ENCODE results near the gene CDC14A. TPM values are rescaled to one million over a fixed set of nuclear protein-coding genes. Genes with fewer than 3 reads are reported as not detected.

Gene CDC14A
- total and polyA plus RNA-seq, 2 of the 8 experiments (the other 6 are each of a cell fraction or from before 2014, with no cell fraction given) = 3.2 to 8.9 TPM

GRCh38 chr1:100479620-100480338, 127.5 kb downstream of the CDC14A start (continued):
- no peak for TF ChIP-seq CBX8 (IDR thresholded peaks at IDR 0.05; ENCODE audit: borderline replicate concordance, low read depth, low read length)
- TF ChIP-seq, protein P1, sequence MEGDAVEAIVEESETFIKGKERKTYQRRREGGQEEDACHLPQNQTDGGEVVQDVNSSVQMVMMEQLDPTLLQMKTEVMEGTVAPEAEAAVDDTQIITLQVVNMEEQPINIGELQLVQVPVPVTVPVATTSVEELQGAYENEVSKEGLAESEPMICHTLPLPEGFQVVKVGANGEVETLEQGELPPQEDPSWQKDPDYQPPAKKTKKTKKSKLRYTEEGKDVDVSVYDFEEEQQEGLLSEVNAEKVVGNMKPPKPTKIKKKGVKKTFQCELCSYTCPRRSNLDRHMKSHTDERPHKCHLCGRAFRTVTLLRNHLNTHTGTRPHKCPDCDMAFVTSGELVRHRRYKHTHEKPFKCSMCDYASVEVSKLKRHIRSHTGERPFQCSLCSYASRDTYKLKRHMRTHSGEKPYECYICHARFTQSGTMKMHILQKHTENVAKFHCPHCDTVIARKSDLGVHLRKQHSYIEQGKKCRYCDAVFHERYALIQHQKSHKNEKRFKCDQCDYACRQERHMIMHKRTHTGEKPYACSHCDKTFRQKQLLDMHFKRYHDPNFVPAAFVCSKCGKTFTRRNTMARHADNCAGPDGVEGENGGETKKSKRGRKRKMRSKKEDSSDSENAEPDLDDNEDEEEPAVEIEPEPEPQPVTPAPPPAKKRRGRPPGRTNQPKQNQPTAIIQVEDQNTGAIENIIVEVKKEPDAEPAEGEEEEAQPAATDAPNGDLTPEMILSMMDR (IDR thresholded peaks at IDR 0.05; ENCODE audit: control extremely low read depth in 1 of 3, insufficient read depth in 1 of 3, low read depth in 1 of 3, low read length in 3 of 3) = no peak
- TF ChIP-seq CHD2 (IDR thresholded peaks at IDR 0.05; ENCODE audit: low read length) = no peak
- TF ChIP-seq CEBPB (IDR thresholded peaks at IDR 0.05; ENCODE audit: low read depth, low read length) = no peak
- TF ChIP-seq, protein P2, sequence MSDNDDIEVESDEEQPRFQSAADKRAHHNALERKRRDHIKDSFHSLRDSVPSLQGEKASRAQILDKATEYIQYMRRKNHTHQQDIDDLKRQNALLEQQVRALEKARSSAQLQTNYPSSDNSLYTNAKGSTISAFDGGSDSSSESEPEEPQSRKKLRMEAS (IDR thresholded peaks at IDR 0.05) = no peak
- TF ChIP-seq BACH1 (IDR thresholded peaks at IDR 0.05; ENCODE audit: low read length) = no peak
- no peak for TF ChIP-seq SIRT6 (IDR thresholded peaks at IDR 0.05; ENCODE audit: low read length)

Measured in H1 (cell line).